OCI-LY7 (cell line): ENCODE measurements around the gene DCLRE1B.

Experiments
- EZH2phosphoT487 ChIP-seq: fragments of 200-600 bp; sonication (generic); IDR thresholded peaks from 2 replicates; pipeline ENCODE4 v1.6.1; 2018; ENCODE audit warnings: low read depth, borderline replicate concordance, mild to moderate bottlenecking, mixed run types, antibody characterized with exemption, low read length, moderate library complexity, mixed read lengths
- TF ChIP-seq, protein P1 (sequence below): fragments of 200-600 bp; sonication (generic); conservative IDR thresholded peaks from 2 replicates; pipeline ENCODE4 v1.5.1; 2014; ENCODE audit warnings: mild to moderate bottlenecking, antibody characterized with exemption, low read length, moderate library complexity, mixed read lengths

DNA sequence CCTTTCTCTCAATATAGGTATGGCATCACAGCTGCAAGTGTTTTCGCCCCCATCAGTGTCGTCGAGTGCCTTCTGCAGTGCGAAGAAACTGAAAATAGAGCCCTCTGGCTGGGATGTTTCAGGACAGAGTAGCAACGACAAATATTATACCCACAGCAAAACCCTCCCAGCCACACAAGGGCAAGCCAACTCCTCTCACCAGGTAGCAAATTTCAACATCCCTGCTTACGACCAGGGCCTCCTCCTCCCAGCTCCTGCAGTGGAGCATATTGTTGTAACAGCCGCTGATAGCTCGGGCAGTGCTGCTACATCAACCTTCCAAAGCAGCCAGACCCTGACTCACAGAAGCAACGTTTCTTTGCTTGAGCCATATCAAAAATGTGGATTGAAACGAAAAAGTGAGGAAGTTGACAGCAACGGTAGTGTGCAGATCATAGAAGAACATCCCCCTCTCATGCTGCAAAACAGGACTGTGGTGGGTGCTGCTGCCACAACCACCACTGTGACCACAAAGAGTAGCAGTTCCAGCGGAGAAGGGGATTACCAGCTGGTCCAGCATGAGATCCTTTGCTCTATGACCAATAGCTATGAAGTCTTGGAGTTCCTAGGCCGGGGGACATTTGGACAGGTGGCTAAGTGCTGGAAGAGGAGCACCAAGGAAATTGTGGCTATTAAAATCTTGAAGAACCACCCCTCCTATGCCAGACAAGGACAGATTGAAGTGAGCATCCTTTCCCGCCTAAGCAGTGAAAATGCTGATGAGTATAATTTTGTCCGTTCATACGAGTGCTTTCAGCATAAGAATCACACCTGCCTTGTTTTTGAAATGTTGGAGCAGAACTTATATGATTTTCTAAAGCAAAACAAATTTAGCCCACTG is 35.5 kb downstream of the DCLRE1B start:
- TF ChIP-seq, protein P1, sequence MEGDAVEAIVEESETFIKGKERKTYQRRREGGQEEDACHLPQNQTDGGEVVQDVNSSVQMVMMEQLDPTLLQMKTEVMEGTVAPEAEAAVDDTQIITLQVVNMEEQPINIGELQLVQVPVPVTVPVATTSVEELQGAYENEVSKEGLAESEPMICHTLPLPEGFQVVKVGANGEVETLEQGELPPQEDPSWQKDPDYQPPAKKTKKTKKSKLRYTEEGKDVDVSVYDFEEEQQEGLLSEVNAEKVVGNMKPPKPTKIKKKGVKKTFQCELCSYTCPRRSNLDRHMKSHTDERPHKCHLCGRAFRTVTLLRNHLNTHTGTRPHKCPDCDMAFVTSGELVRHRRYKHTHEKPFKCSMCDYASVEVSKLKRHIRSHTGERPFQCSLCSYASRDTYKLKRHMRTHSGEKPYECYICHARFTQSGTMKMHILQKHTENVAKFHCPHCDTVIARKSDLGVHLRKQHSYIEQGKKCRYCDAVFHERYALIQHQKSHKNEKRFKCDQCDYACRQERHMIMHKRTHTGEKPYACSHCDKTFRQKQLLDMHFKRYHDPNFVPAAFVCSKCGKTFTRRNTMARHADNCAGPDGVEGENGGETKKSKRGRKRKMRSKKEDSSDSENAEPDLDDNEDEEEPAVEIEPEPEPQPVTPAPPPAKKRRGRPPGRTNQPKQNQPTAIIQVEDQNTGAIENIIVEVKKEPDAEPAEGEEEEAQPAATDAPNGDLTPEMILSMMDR, result no peak
- no peak for TF ChIP-seq EZH2phosphoT487
